Body of pancreas (tissue), 4 donors: ENCODE measurements around the gene FKBP15. TPM values are rescaled to one million over a fixed set of nuclear protein-coding genes. Genes with fewer than 3 reads are reported as not detected.
A peak's percentile ranks its signal among the peaks of the same experiment; 100 is the strongest.

ENCODE experiments used
- ATAC-seq: fragments of 150-250 bp; one replicate; pipeline ENCODE4 v1.9.1; 2016
- DNase-seq, 4 donors: peaks; one replicate each; pipeline ENCODE4 v3.0.0-alpha.2; 2019
- H3K27ac ChIP-seq, 4 donors: fragments of 200-600 bp; sonication (generic); 1 replicate in 3 of 4; 2 replicates in 1 of 4; pipeline versions ENCODE4 v1.5.1 to v1.6.1; 2016 to 2019; ENCODE audit warnings: mild to moderate bottlenecking in 1 of 4, mixed read lengths in 1 of 4, moderate library complexity in 1 of 4
- H3K27me3 ChIP-seq, 2 donors: fragments of 200-600 bp; sonication (generic); one replicate each; pipeline ENCODE4 v1.6.0; 2016; ENCODE audit warnings: mild to moderate bottlenecking in 1 of 2
- H3K36me3 ChIP-seq, 2 donors: fragments of 200-600 bp; sonication (generic); replicated peaks in 1 of 2; 2 replicates each; pipeline ENCODE4 v1.5.1; 2016; ENCODE audit warnings: low read depth in 2 of 2; ENCODE audit not compliant: insufficient read depth in 1 of 2
- H3K4me1 ChIP-seq: fragments of 200-600 bp; sonication (generic); one replicate; pipeline ENCODE4 v1.6.0; 2016
- H3K4me3 ChIP-seq, 2 donors: fragments of 200-600 bp; sonication (generic); 1 replicate in 1 of 2; 2 replicates in 1 of 2; pipeline ENCODE4 v1.5.1; 2016 to 2019
- H3K9me3 ChIP-seq, 3 donors: fragments of 200-600 bp; sonication (generic); 1 replicate in 2 of 3; 2 replicates in 1 of 3; pipeline ENCODE4 v1.5.1; 2016
- CTCF ChIP-seq, 7 experiments: fragments of 450-650 bp in 4 of 7; fragments of 200-600 bp in 3 of 7; sonication (generic) in 3 of 7; IDR thresholded peaks; one replicate each; pipeline ENCODE4 v1.5.1; 2016 to 2019; ENCODE audit warnings: antibody characterized with exemption in 7 of 7
- POLR2A ChIP-seq, 3 donors: fragments of 450-650 bp; IDR thresholded peaks; one replicate each; pipeline ENCODE4 v1.6.1; 2016; ENCODE audit warnings: antibody characterized with exemption in 3 of 3, mild to moderate bottlenecking in 2 of 3
- WGBS, 2 donors: methylation state at CpG; one replicate each; pipeline ENCODE4 v1.1.5; 2017; 5-methylcytosine and 5-hydroxymethylcytosine counted together
- intact Hi-C: fragments of 100-400 bp; cut with DNase I; formaldehyde crosslinking; loops from one replicate; pipeline ENCODE4 v1.15.1; 2023
- total RNA-seq, 2 donors: library from RNA; depleted of rRNA; stranded (reverse); fragments of >200 nt; gene quantifications; one replicate each; pipeline ENCODE4 v1.1.0, GENCODE V29; 2016

FKBP15 gene
- total RNA-seq, 2 donors from 2014 or later = 15.8 to 21.3 TPM

- H3K27me3 ChIP-seq = no peaks in the 10 kb centered on the region
- no peak overlapping the region for H3K27ac ChIP-seq
- H3K4me3 ChIP-seq = no peak overlapping the region
- H3K9me3 ChIP-seq = no peaks in the 10 kb centered on the region
- DNase-seq (no peak), ATAC-seq (no peak)
- intact Hi-C loops = no loop called here
- H3K36me3 ChIP-seq = peaks cover 0 to 8% of the 10 kb centered on the region in 2 donors
- no peaks in the 10 kb centered on the region for H3K4me1 ChIP-seq
- TF ChIP-seq POLR2A (IDR thresholded peaks at IDR 0.05) = no peak
- no peak for TF ChIP-seq CTCF (IDR thresholded peaks at IDR 0.05)
- 83 to 84% methylated on average over 2 to 3 of the region's 3 CpGs for WGBS, 2 donors
Observed at GRCh38 chr9:113266174-113266573, 45.1 kb upstream of the FKBP15 start.

GRCh38 chr9:113261917-113262671 lies 41.0 kb upstream of the FKBP15 start:
- ATAC-seq = no peak

GRCh38 chr9:113258282-113258681 lies 37.2 kb upstream of the FKBP15 start:
- Histone ChIP-seq H3K9me3 (no peaks in the 10 kb centered on the region), H3K4me1 (peaks cover 15% of the 10 kb centered on the region), H3K4me3 (no peak overlapping the region), H3K27me3 (no peaks in the 10 kb centered on the region), H3K36me3 (peaks cover 0 to 2% of the 10 kb centered on the region in 2 donors), H3K27ac (no peak overlapping the region)
- ATAC-seq (peak; percentile 27), DNase-seq (no peak)
- intact Hi-C loops = no loop called here
- 15 to 26% methylated on average over 1 of the region's 1 CpG for WGBS, 2 donors
- TF ChIP-seq POLR2A (IDR thresholded peaks at IDR 0.05) = no peak
- no peak for TF ChIP-seq CTCF (IDR thresholded peaks at IDR 0.05)

More at GRCh38 chr9:113261917-113262671, 41.0 kb upstream of the FKBP15 start:
- H3K27ac ChIP-seq = no peak overlapping the region
- no peak overlapping the region for H3K4me3 ChIP-seq
- WGBS, 2 donors = 80 to 94% methylated on average over 1 of the region's 1 CpG
- TF ChIP-seq CTCF (IDR thresholded peaks at IDR 0.05) (no peak), POLR2A (IDR thresholded peaks at IDR 0.05) (no peak)
- H3K27me3 ChIP-seq = no peaks in the 10 kb centered on the region
- H3K4me1 ChIP-seq = peaks cover 15% of the 10 kb centered on the region
- H3K9me3 ChIP-seq = no peaks in the 10 kb centered on the region
- H3K36me3 ChIP-seq = peaks cover 0 to 2% of the 10 kb centered on the region in 2 donors
- DNase-seq = no peak
- intact Hi-C loops = no loop called here

- Histone ChIP-seq H3K27ac (no peak overlapping the region), H3K4me3 (no peak overlapping the region), H3K27me3 (no peaks in the 10 kb centered on the region), H3K9me3 (no peaks in the 10 kb centered on the region), H3K4me1 (peaks cover 15% of the 10 kb centered on the region), H3K36me3 (peaks cover 0 to 2% of the 10 kb centered on the region in 2 donors)
- intact Hi-C loops = no loop called here
- WGBS, 2 donors = 97% methylated on average over 3 of the region's 3 CpGs
- no peak for TF ChIP-seq POLR2A (IDR thresholded peaks at IDR 0.05)
- TF ChIP-seq CTCF (IDR thresholded peaks at IDR 0.05) = no peak
- ATAC-seq (no peak), DNase-seq (no peak)
Observed at GRCh38 chr9:113257863-113258262, 36.8 kb upstream of the FKBP15 start.

GRCh38 chr9:113255438-113255837 lies 34.4 kb upstream of the FKBP15 start:
- no peak overlapping the region for H3K27ac ChIP-seq
- ATAC-seq (no peak), DNase-seq (no peak)
- H3K9me3 ChIP-seq = no peaks in the 10 kb centered on the region
- WGBS, 2 donors = 82 to 91% methylated on average over 6 of the region's 6 CpGs
- H3K36me3 ChIP-seq = no peaks in the 10 kb centered on the region
- H3K4me3 ChIP-seq = no peak overlapping the region
- TF ChIP-seq POLR2A (IDR thresholded peaks at IDR 0.05) = no peak
- TF ChIP-seq CTCF (IDR thresholded peaks at IDR 0.05) = no peak
- peaks cover 15% of the 10 kb centered on the region for H3K4me1 ChIP-seq
- H3K27me3 ChIP-seq = no peaks in the 10 kb centered on the region
- intact Hi-C loops = no loop called here
